Liver (tissue), 9 donors: ENCODE data around the gene ROBO2. TPM values are rescaled to one million over a fixed set of nuclear protein-coding genes. Genes with fewer than 3 reads are reported as not detected.

ENCODE experiments used
- DNase-seq: peaks from one replicate; pipeline ENCODE4 v3.0.0-alpha.2; 2017; ENCODE audit warnings: low spot score
- H3K27ac ChIP-seq, 2 donors: one replicate each; pipeline ENCODE4 v1.7.0; 2013; ENCODE audit warnings: inconsistent platforms in 2 of 2, low read length in 2 of 2, control low read depth in 1 of 2, low read depth in 1 of 2, mild to moderate bottlenecking in 1 of 2
- H3K27me3 ChIP-seq, 4 donors: one replicate each; pipeline versions ENCODE4 v1.6.1 to v1.7.0; 2013; ENCODE audit warnings: low read length in 3 of 4, inconsistent platforms in 1 of 4, mild to moderate bottlenecking in 1 of 4, moderate library complexity in 1 of 4; ENCODE audit not compliant: control insufficient read depth in 4 of 4, insufficient read depth in 4 of 4
- H3K36me3 ChIP-seq, 4 donors: one replicate each; pipeline versions ENCODE4 v1.6.1 to v1.7.0; 2013; ENCODE audit warnings: low read length in 3 of 4, mild to moderate bottlenecking in 3 of 4, low read depth in 1 of 4, moderate library complexity in 1 of 4; ENCODE audit not compliant: control insufficient read depth in 4 of 4, insufficient read depth in 3 of 4
- H3K4me1 ChIP-seq, 4 donors: one replicate each; pipeline versions ENCODE4 v1.6.1 to v1.7.0; 2013; ENCODE audit warnings: low read length in 3 of 4, mild to moderate bottlenecking in 3 of 4, moderate library complexity in 1 of 4; ENCODE audit not compliant: control insufficient read depth in 4 of 4, insufficient read depth in 4 of 4
- H3K4me3 ChIP-seq, 3 donors: one replicate each; pipeline versions ENCODE4 v1.6.1 to v1.7.0; 2013; ENCODE audit warnings: low read length in 3 of 3, control low read depth in 1 of 3, low read depth in 1 of 3, mild to moderate bottlenecking in 1 of 3
- H3K9ac ChIP-seq, 2 donors: one replicate each; pipeline ENCODE4 v1.7.0; 2013; ENCODE audit warnings: low read length in 2 of 2, mild to moderate bottlenecking in 2 of 2, moderate library complexity in 2 of 2, control low read depth in 1 of 2, low read depth in 1 of 2
- H3K9me3 ChIP-seq, 4 donors: one replicate each; pipeline versions ENCODE4 v1.6.1 to v1.7.0; 2013; ENCODE audit warnings: low read length in 3 of 4; ENCODE audit not compliant: control insufficient read depth in 4 of 4
- ATF3 ChIP-seq: IDR thresholded peaks from 2 replicates; pipeline ENCODE4 v1.6.1; 2016; ENCODE audit warnings: antibody characterized with exemption
- CTCF ChIP-seq: fragments of 150-350 bp; IDR thresholded peaks from 2 replicates; pipeline ENCODE4 v1.5.1; 2017; ENCODE audit warnings: improper control_type of control experiment, low read depth, low read length; ENCODE audit not compliant: missing input control
- EGR1 ChIP-seq, 2 donors: IDR thresholded peaks; 2 replicates each; pipeline ENCODE4 v1.6.1; 2016 to 2018; ENCODE audit warnings: antibody characterized with exemption in 2 of 2, low read depth in 2 of 2
- FOXA1 ChIP-seq: IDR thresholded peaks from 2 replicates; pipeline ENCODE4 v1.6.1; 2016; ENCODE audit warnings: antibody characterized with exemption
- FOXA2 ChIP-seq: IDR thresholded peaks from 2 replicates; pipeline ENCODE4 v1.6.1; 2016; ENCODE audit warnings: antibody characterized with exemption
- GABPA ChIP-seq, 2 donors: IDR thresholded peaks in 1 of 2; conservative IDR thresholded peaks in 1 of 2; 2 replicates each; pipeline ENCODE4 v1.6.1; 2016; ENCODE audit warnings: antibody characterized with exemption in 2 of 2, mild to moderate bottlenecking in 1 of 2, moderate library complexity in 1 of 2
- HNF4A ChIP-seq, 2 donors: conservative IDR thresholded peaks; 2 replicates each; pipeline ENCODE4 v1.6.1; 2016; ENCODE audit warnings: antibody characterized with exemption in 2 of 2, mild to moderate bottlenecking in 2 of 2
- HNF4G ChIP-seq: IDR thresholded peaks from 2 replicates; pipeline ENCODE4 v1.6.1; 2016; ENCODE audit warnings: antibody characterized with exemption
- JUND ChIP-seq, 2 donors: IDR thresholded peaks; 2 replicates each; pipeline ENCODE4 v1.6.1; 2016; ENCODE audit warnings: antibody characterized with exemption in 2 of 2
- MAX ChIP-seq: IDR thresholded peaks from 2 replicates; pipeline ENCODE4 v1.6.1; 2016; ENCODE audit warnings: antibody characterized with exemption
- NR2F2 ChIP-seq: IDR thresholded peaks from 2 replicates; pipeline ENCODE4 v1.6.1; 2016; ENCODE audit warnings: antibody characterized with exemption
- RAD21 ChIP-seq, 2 donors: IDR thresholded peaks; 2 replicates each; pipeline ENCODE4 v1.6.1; 2016; ENCODE audit warnings: antibody characterized with exemption in 2 of 2, mild to moderate bottlenecking in 2 of 2
- REST ChIP-seq: IDR thresholded peaks from 2 replicates; pipeline ENCODE4 v1.6.1; 2016; ENCODE audit warnings: antibody characterized with exemption, mild to moderate bottlenecking
- RXRA ChIP-seq, 2 donors: IDR thresholded peaks; 2 replicates each; pipeline ENCODE4 v1.6.1; 2017 to 2018; ENCODE audit warnings: antibody characterized with exemption in 2 of 2, mild to moderate bottlenecking in 1 of 2
- SP1 ChIP-seq: IDR thresholded peaks from 2 replicates; pipeline ENCODE4 v1.6.1; 2018; ENCODE audit warnings: antibody characterized with exemption, mild to moderate bottlenecking
- TAF1 ChIP-seq: conservative IDR thresholded peaks from 2 replicates; pipeline ENCODE4 v1.6.1; 2016; ENCODE audit warnings: antibody characterized with exemption, mild to moderate bottlenecking
- YY1 ChIP-seq: IDR thresholded peaks from 2 replicates; pipeline ENCODE4 v1.6.1; 2016; ENCODE audit warnings: antibody characterized with exemption, mild to moderate bottlenecking
- ZBTB33 ChIP-seq: IDR thresholded peaks from 2 replicates; pipeline ENCODE4 v1.6.1; 2016; ENCODE audit warnings: antibody characterized with exemption
- WGBS: extraction: QIAGEN DNeasy Blood & Tissue Kit; methylation state at CpG from one replicate; pipeline ENCODE4 v1.1.7; 2013; 5-methylcytosine and 5-hydroxymethylcytosine counted together
- polyA plus RNA-seq, 2 donors: library from polyadenylated mRNA; stranded (reverse) in 1 of 2; unstranded in 1 of 2; fragments of 200-250 nt in 1 of 2; fragments of >200 nt in 1 of 2; fragmentation: Nextera tagmentation in 1 of 2; extraction: Ambion mirVana in 1 of 2; gene quantifications; one replicate each; pipeline versions ENCODE4 v1.2.1 to v1.2.3, GENCODE V29; 2013 to 2015
- total RNA-seq, 2 donors: library from RNA; depleted of rRNA; stranded (reverse); fragments of >200 nt; gene quantifications; one replicate each; pipeline ENCODE4 v1.2.3, GENCODE V29; 2014
- donor health status: healthy.
- donor health status: healthy.
- donor health status: healthy.
- donor health status: healthy.
- donor health status: healthy.

ROBO2 gene
- total and polyA plus RNA-seq, 4 donors = 0.22 to 19.4 (median 1.1) TPM

GRCh38 chr3:77326586-77326985 is 286.7 kb downstream of the ROBO2 start:
- Histone ChIP-seq H3K4me3 (no peak overlapping the region), H3K4me1 (no peaks in the 10 kb centered on the region), H3K9ac (no peak overlapping the region), H3K27me3 (no peaks in the 10 kb centered on the region), H3K27ac (no peak overlapping the region), H3K9me3 (no peaks in the 10 kb centered on the region), H3K36me3 (no peaks in the 10 kb centered on the region)
- no peak for DNase-seq
- WGBS = 88% methylated on average over 5 of the region's 5 CpGs
- TF ChIP-seq TAF1 = no peak
- TF ChIP-seq ZBTB33 = no peak
- TF ChIP-seq GABPA (IDR thresholded peaks at IDR 0.05 in 1 of 2, conservative IDR thresholded peaks at IDR 0.05 in 1 of 2) = no peak
- no peak for TF ChIP-seq RAD21 (IDR thresholded peaks at IDR 0.05)
- TF ChIP-seq CTCF = no peak
- no peak for TF ChIP-seq ATF3
- TF ChIP-seq SP1 = no peak
- TF ChIP-seq HNF4A (conservative IDR thresholded peaks at IDR 0.05) = no peak
- TF ChIP-seq EGR1 (IDR thresholded peaks at IDR 0.05; ENCODE audit: low read depth in 2 of 2) = no peak
- no peak for TF ChIP-seq MAX

- no peak overlapping the region for H3K4me3 ChIP-seq
- H3K27me3 ChIP-seq = no peaks in the 10 kb centered on the region
- no peaks in the 10 kb centered on the region for H3K4me1 ChIP-seq
- H3K36me3 ChIP-seq = no peaks in the 10 kb centered on the region
- H3K27ac ChIP-seq = no peak overlapping the region
- DNase-seq = no peak
- H3K9me3 ChIP-seq = no peaks in the 10 kb centered on the region
- H3K9ac ChIP-seq = no peak overlapping the region
- 81% methylated on average over 1 of the region's 1 CpG for WGBS
- TF ChIP-seq ZBTB33 (no peak), GABPA (IDR thresholded peaks at IDR 0.05 in 1 of 2, conservative IDR thresholded peaks at IDR 0.05 in 1 of 2) (no peak), CTCF (no peak), ATF3 (no peak), RAD21 (IDR thresholded peaks at IDR 0.05) (no peak), HNF4G (no peak), HNF4A (conservative IDR thresholded peaks at IDR 0.05) (no peak), FOXA1 (no peak), SP1 (no peak), MAX (no peak), JUND (IDR thresholded peaks at IDR 0.05) (no peak), EGR1 (IDR thresholded peaks at IDR 0.05; ENCODE audit: low read depth in 2 of 2) (no peak), NR2F2 (no peak), TAF1 (no peak), RXRA (IDR thresholded peaks at IDR 0.05) (no peak), YY1 (no peak), REST (no peak), FOXA2 (no peak)
Measured at GRCh38 chr3:77328690-77329089, 288.8 kb downstream of the ROBO2 start.
